HG03064 (cell line): ENCODE measurements around the gene NR1I2.

Experiments used
- ATAC-seq: cut with Tn5 transposase; IDR thresholded peaks from one replicate; pipeline ENCODE4 v1.9.1; 2021; ENCODE audit warnings: low read depth; ENCODE audit not compliant: unreplicated experiment

NR1I2 gene

DNA sequence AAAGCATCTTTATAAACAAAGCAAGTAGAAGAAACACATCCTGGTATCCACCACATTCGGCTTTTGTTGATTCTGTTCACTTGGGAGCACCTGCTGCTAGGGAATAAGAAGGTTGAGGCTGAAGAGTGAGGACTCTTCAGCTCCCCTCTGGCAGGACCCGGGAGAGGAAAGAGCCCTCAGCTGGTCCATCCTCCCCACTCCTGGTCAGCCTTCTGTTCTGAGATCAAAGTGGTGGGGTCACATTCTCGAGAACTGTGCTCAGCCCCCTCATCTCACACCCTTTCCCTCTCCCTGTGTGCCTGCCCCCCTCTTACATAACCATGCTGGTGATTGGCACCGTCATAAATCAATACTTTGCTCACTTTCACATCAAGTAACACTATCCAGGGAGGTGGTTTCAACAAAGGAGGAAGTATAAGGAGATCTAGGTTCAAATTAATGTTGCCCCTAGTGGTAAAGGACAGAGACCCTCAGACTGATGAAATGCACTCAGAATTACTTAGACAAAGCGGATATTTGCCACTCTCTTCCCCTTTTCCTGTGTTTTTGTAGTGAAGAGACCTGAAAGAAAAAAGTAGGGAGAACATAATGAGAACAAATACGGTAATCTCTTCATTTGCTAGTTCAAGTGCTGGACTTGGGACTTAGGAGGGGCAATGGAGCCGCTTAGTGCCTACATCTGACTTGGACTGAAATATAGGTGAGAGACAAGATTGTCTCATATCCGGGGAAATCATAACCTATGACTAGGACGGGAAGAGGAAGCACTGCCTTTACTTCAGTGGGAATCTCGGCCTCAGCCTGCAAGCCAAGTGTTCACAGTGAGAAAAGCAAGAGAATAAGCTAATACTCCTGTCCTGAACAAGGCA, at the start of gene NR1I2:
TSS of gene NR1I2 (plus strand) at position 772 of the 869 bp plus-strand sequence.
- ATAC-seq, result no peak

DNA sequence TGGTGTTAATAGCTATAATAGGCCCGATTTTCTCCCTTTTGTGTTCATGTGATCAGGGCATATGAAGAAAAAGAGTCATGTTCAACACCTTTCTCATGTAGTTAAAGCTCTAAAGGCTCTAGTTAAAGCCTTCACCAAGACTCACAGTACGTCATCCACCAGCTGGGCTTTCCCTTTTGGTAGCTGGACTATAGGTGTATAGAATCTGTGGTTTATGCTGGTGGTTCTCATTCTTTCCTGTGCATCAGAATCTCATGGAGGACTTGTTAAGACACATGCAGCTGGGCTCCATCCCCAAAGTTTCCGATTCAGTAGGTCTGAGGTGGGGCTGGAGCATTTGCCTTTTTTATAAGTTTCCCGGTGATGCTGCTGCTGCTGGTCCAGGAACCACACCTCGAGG, 48.1 kb upstream of the NR1I2 start:
- ATAC-seq, result no peak

DNA sequence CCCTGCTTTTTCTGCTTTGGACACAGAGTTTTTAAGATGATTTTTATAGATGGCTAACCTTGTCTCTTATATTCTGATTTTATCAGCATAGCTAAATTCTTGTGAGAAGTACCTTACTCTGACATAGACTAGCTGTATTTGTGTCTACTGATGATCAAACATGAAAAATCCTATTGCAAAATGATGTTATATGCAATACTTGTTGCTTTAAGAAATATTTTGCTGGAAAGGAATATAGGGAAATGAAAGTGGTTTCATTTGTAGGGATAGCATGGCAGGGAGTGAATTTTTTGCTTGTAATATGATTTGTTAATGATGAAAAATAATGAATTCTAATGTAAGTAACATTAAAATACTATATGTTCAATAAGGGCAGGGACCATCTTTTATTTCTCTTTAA, 43.2 kb upstream of the NR1I2 start:
- ATAC-seq, result no peak

DNA sequence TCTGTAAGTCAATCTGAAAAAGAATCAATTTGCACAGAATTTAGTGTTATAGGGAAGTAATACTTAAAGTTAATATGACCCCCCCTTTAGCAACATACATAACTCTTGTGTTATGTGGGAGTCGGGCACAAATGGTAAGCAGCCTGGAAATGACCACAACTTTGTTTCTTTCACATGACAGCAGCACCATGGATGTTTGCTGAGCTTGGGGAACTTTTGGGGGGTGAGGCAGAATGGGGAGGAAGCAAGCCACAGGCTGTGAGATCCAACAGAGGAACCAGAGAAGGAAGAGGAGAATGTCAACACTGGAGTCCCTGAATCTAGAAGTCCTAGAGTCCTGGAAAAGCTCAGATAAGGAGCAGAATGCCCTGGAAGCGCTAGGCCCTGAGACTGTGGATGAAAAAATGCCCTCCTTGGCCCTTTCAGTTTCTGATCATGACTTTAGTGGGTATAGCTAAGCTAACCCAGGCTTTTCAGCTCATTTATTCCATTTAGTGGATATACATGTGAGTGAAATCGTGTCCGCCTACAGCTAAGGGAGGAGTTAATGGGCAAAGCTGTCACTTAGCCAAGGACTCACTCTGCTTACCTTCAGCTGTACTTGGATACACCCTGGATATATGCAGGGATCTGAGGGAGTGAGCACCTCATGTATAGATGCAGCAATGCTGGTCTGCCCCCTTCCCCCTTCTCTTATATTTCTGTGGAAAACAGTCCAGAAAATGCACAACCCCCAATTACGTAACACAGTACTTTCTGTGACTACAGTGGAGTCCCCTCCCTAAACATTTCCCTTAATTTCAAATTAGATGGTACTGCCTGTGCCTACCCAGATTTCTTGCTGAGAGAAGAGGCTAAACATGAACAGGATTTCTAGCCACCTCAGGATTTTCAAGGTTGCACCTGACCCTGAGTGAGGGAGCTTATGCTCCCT, 40.0 kb upstream of the NR1I2 start:
- no peak for ATAC-seq

DNA sequence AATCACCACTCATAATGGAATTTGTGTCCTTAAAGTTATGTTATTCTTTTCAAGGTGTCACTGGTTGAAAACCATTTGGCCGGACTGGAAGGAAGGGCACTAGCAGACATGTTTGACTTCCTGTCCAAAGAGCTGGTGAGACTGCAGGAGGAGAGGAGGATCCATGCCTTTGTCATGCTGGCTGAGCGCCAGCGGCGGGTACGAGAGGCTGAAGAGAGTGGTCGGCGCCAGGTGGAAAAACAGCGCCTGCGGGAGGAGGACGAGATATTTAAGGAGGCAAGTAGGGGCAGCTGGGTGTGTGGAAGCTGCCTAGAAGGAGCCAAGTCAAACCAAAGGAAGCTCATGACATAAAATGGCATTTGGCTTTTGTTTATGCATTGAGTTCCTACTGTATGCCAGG, 38.0 kb upstream of the NR1I2 start:
- ATAC-seq, result no peak

DNA sequence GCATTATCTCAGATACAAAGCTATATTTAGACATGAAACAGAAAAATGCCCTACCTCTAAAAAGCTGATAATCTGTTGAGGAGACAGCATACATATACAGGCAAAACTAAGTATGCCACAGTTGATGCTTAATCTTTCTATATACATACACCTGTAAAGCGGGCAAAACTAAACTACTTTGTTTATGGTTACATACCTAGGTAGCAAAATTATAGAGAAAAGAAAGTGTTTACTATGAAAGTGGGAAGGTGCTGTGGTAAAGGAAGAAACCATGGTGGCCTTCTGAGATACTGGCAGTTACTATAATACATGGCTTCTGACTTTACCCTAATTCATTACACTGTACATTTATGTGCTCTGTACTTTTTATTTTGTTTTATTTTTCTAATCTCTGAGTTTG, 36.0 kb upstream of the NR1I2 start:
- no peak for ATAC-seq

DNA sequence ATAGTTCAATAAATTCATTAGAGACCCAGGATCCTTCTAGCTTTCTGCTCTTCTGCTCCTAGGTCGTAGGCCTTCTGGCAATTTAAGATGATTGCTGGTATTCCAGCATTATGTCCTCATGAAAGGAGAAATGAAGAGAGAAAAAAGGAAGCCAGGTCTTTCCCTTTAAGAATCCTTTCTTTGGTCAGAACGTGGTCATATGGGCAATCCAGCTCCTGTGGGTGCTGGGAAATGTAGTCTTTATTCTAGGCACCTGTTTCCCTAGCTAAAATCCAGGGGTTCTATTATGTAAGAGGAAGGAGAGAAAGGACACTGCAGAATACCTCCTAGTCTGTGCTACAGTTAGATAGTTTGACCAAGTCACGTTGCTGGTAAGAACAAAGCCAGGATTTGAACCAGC, 35.5 kb upstream of the NR1I2 start:
- ATAC-seq, result no peak

DNA sequence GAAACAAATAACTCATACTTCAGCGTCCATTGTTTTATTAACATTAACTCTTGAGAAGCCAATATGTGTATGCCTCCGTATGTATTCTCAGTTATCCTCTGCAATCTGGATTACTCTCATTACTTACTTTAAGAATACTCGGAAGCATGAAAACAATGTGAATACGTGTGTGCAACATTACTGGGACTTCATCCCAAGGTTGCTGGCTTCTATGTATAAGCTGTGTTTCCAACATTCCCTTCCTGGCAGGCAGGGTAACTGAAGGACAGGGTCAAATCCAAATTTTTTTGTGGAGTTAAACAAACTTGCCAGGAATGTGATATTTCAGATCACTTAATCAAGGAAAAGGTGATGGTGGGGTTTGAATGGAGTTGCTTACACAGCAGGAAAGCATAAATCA, 34.5 kb upstream of the NR1I2 start:
- ATAC-seq, result no peak

DNA sequence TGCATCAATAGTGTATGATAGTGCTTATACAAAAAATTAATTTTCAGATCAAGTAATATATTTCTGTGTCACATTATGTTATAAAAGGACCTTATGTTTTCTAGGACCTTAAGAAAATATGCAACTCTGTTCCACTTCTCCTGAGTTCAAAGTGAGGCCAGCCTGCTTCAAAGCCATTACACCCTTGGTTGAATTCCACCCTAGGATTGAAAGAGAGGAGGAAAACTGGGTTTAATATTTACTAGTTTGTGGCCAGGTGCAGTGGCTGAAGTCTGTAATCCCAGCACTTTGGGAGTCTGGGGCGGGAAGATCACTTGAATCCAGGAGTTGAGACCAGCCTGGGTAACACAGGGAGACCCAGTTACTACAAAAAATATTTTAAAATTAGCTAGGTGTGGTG, 32.9 kb upstream of the NR1I2 start:
- ATAC-seq, result no peak

DNA sequence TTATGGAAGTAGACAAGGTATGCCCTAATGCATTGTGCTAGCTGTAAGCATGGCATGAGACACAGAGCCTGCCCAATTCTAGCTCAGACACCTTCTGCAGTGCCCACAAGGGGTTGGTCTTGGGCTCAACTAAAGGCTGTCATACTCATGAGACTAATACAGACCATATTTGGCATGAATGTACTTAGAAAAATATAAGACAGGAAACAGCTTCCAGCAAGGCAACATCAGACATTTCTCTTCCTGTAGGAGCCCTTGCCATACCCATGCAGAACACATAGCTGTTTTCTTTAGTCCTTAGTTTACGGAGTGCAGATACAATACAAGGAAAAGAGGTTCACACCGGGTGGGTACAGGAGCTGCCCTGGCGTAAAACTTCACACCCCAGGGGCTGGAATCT, 30.5 kb upstream of the NR1I2 start:
- ATAC-seq, result no peak

DNA sequence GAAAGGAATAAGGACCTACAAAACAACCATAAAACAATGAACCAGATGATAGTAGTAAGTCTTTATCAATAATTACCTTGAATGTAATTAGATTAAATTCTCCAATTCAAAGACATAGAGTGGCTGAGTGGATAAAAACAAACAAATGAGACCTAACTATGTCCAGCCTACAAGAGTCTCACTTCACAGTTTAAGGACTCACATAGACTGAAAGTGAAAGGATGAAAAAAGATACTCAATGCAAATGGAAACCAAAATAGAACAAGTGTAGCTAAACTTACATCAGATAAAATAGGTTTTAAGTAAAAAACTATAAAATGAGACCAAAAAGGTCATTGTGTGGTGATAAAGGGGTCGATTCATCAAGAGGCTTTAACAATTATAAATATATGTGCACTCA, 21.9 kb upstream of the NR1I2 start:
- peak; percentile 87 for ATAC-seq

DNA sequence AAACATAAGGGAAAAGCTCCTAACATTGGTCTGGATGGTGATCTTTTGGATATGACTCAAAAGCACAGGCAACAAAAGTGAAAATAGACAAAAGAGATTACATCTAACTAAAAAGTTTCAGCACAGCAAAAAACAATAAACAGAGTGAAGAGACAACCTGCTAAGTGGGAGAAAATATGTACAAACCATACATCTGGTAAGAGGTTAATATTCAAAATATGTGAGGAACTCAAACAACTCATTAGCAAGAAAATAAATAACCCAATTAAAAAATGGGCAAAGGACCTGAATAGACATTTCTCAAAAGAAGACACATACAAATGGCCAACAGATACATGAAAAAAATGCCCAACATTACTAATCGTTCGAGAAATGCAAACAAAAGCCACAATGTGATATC, 19.0 kb upstream of the NR1I2 start:
- no peak for ATAC-seq

DNA sequence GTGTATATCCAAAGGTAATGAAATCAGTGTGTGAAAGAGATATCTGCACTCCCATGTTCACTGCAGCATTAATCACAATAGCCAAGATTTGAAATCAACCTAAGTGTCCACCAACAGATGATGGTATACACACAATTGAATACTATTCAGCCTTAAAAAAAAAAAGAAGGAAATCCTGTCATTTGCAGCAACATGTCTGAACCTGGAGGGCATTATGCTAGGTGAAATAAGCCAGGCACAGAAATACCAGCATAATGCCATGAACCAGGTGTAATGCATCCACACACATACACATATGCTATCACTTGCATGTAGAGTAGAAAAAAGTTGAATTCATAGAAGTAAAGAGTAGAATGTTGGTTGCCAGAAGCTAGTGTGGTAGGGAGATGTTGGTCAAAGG, 18.4 kb upstream of the NR1I2 start:
- ATAC-seq, result no peak

DNA sequence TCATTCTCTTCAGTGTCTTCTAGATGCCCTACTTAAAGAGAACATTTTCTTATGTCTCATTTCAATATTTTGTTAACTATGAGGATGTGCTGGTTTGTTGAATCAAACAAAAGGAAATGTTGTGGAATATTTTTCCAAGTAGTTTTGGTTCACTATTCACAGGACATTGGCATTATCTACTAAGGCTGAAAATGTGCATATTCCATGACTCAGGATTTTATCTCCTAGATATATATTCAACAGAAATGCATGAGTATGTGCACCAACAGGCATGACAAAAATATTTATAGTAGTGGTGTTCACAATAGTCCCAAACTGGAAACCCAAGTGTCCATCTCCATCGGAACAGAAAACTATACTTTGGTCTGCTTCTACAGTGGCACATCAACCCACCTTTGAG, 16.7 kb upstream of the NR1I2 start:
- no peak for ATAC-seq

DNA sequence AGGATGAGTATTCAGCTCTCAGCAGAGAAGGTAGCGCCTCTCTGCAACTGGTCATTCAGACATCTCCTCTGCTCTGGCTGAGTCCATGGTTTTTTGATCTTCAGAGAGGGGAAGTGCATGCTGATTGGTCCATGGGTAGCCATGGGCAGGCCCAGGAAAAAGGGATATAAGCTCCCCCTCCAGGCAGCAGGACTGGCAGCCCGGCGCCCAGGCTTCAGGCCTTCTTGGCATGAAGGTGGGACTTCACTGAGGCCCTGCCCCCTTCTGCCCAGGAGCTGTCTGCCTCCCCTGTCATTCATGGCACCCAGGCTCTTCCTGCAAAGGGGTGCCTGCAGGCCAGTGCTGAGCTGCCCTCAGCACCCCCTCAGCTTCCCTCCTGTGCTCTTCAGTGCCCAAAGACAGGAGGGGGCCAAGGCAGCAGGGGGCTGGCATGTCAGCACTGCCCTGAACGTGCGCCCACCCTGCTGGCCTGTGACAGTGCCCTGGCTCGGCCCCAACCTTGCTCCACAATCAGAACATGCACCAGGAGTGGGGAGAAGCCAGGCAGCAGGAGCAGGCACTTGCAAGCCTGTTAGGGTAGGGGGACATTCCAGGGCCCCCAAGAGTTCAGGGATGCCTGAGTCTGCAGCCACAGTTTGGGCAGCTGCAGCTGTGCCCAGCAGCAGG, 13.8 kb upstream of the NR1I2 start:
- ATAC-seq, result no peak

DNA sequence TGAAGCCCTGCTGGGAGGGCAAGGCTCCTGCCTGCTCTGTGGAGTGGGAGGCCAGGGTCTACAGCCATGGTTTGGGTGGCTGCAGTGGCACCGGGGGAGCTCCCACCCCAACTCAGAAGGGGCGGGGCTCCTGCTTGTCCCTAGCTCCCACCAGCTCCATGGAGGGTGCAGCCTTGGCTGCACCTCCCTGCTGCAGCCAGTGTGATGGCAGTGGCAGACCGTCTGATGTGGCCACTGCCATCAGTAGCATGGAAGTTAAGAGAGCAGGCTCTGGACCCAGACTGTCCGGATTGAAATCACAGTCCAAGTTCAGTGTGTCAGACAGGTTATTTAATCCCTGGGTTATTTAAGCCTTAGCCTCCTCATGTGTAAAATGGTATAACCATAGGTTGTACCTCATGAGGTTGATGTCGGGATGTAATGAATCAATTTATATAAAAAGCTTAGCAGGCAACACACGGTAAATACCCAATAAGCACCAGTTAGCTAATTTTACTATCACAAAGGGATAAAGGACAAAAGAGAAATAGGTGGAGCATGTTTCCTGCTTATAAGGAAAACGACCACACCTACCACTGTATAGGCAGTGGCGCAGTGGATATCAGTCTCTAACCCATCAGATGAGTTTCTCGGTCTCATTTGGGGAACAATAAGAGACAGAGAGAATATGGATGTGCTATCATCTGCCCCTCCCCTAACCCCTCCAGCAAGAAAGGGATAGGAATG, 13.1 kb upstream of the NR1I2 start:
- ATAC-seq, result no peak

DNA sequence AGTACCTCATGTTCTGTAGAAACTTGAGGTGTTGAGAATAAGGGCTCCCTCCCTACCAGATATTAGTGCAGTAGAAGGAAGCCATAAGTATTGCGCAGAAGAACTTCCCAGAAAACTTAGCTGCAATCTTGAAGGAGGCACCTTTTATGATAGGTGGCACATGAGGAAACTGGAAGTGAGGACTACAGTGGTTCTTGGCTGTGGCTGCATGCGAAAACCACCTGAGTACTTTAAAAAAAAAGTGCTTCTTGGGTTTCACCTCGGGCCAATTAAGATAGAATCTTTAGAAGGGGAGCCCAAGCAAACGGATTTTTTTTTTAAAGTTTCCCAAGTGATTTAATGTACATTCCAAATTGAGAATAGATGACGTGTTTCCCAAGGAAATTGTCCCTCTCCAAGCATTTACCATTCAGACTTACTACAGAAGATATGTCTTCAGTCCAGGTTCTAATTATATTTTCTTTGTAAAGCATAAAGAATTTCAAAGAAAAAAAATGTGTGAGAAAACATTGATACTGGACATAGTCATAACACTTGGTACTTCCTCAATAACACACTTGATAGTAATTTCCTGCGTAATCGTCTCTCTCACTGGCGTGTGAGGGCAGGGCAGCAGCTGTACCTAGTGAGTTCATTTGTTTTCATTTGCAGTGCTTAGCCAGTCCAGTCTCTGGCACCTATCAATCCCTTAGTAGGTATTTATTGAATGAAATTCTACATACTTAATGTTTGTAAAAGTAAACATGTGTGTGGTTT, 12.3 kb upstream of the NR1I2 start:
- ATAC-seq, result no peak

DNA sequence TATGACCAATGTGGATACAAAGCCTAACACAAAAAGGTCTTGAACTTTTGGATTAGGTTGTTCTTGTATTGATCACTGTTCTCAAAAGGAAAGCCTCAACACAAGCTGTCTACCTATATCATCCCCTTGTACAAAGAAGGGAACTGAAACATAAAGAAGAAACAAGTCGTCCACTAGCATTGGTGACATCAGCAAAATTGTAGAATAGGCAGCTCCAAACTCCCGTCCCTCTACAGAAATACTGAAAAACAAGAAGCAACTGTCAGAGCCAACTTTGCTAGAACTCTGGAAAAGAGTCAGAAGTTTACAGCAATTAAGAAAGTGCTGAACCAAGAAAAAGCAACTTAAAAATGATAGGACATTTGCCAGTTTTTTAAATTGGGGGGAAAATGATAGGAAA, 7.5 kb upstream of the NR1I2 start:
- ATAC-seq, result no peak

DNA sequence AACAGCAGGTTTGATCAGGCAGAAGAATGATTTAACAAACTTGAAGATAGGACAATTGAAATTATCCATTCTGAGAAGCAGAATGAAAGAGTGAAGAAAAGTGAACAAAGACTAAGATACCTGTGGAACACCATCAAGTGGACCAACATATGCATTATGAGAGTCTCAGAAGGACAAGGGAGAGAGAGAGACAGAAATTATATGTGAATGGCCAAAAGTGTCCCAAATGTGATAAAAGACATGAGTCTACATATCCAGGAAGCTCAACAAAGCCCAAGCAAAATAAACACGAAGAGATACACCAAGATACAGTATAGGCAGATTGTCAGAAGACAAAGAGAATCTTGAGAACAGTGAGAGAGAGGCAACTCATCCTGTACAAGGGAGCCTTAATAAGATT, 5.6 kb upstream of the NR1I2 start:
- ATAC-seq, result no peak

DNA sequence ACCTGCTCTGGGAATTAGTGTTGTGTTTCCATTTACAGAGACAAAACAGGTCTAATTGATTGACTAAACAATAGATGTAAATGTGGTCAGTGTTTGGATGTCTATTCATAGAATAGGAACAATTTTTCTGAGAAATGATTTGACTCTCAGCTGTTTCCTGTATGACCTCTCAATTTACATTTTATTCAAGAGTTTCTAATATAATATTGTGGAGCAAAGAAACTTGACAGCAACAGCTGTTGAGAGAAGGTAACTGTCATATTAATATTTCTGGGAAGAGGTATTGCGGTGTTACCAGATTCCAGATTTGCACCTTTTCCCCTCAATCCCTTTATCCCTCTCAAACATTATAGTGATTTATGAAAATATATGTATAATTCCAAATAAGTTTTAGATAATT, 3.7 kb upstream of the NR1I2 start:
- ATAC-seq, result no peak
